ENCODE measurements around the gene CBY2.

DNA sequence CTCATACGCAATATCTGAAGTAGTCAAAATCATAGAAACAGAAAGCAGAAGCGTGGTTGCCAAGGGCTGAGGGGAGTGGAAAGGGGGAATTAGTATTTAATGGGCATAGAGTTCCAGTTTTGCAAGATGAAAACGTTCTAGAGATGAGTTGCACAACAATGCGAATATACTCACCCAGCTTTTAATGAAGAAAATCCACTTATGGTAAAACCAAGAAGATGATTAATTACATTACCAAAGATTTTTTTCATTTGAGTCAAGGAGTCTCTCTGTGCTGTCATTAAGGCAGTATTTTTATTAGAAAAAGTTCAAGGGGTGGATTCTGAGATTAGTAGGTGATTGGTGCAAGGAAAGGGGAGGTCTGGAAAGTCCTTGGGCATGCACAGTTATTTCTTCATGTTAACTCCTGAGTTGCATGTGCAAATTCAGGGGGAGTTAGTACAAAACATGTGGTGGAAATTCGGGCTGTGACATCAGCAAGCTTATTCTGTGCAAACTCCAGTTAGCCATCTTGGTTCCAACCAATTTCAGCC lies 6.9 kb upstream of the CBY2 start:
- TF ChIP-seq, protein P1, sequence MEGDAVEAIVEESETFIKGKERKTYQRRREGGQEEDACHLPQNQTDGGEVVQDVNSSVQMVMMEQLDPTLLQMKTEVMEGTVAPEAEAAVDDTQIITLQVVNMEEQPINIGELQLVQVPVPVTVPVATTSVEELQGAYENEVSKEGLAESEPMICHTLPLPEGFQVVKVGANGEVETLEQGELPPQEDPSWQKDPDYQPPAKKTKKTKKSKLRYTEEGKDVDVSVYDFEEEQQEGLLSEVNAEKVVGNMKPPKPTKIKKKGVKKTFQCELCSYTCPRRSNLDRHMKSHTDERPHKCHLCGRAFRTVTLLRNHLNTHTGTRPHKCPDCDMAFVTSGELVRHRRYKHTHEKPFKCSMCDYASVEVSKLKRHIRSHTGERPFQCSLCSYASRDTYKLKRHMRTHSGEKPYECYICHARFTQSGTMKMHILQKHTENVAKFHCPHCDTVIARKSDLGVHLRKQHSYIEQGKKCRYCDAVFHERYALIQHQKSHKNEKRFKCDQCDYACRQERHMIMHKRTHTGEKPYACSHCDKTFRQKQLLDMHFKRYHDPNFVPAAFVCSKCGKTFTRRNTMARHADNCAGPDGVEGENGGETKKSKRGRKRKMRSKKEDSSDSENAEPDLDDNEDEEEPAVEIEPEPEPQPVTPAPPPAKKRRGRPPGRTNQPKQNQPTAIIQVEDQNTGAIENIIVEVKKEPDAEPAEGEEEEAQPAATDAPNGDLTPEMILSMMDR (IDR thresholded peaks at IDR 0.05; ENCODE audit: poor library complexity, severe bottlenecking): no peak
- TF ChIP-seq POLR2AphosphoS5 (IDR thresholded peaks at IDR 0.05) (no peak), EZH2 (IDR thresholded peaks at IDR 0.05; ENCODE audit: borderline replicate concordance, insufficient read depth, low read length, poor library complexity, severe bottlenecking) (no peak), TAF1 (IDR thresholded peaks at IDR 0.05; ENCODE audit: low read depth) (no peak), EP300 (conservative IDR thresholded peaks at IDR 0.05; ENCODE audit: poor library complexity, severe bottlenecking) (no peak), SMC3 (conservative IDR thresholded peaks at IDR 0.05; ENCODE audit: poor library complexity) (no peak), MXI1 (conservative IDR thresholded peaks at IDR 0.05; ENCODE audit: poor library complexity, severe bottlenecking) (no peak)

Data from neural cell (in vitro differentiated cells).